Liver (tissue), 3 donors: ENCODE data around the gene ANKRD10.

Experiments used
- CTCF ChIP-seq: fragments of 150-350 bp; IDR thresholded peaks from 2 replicates; pipeline ENCODE4 v1.5.1; 2017; ENCODE audit warnings: improper control_type of control experiment, low read depth, low read length; ENCODE audit not compliant: missing input control
- EGR1 ChIP-seq, 2 donors: IDR thresholded peaks; 2 replicates each; pipeline ENCODE4 v1.6.1; 2016 to 2018; ENCODE audit warnings: antibody characterized with exemption in 2 of 2, low read depth in 2 of 2
- JUND ChIP-seq, 2 donors: IDR thresholded peaks; 2 replicates each; pipeline ENCODE4 v1.6.1; 2016; ENCODE audit warnings: antibody characterized with exemption in 2 of 2
- MAX ChIP-seq: IDR thresholded peaks from 2 replicates; pipeline ENCODE4 v1.6.1; 2016; ENCODE audit warnings: antibody characterized with exemption
- RAD21 ChIP-seq, 2 donors: IDR thresholded peaks; 2 replicates each; pipeline ENCODE4 v1.6.1; 2016; ENCODE audit warnings: antibody characterized with exemption in 2 of 2, mild to moderate bottlenecking in 2 of 2
- SP1 ChIP-seq: IDR thresholded peaks from 2 replicates; pipeline ENCODE4 v1.6.1; 2018; ENCODE audit warnings: antibody characterized with exemption, mild to moderate bottlenecking
- YY1 ChIP-seq: IDR thresholded peaks from 2 replicates; pipeline ENCODE4 v1.6.1; 2016; ENCODE audit warnings: antibody characterized with exemption, mild to moderate bottlenecking
- ZBTB33 ChIP-seq: IDR thresholded peaks from 2 replicates; pipeline ENCODE4 v1.6.1; 2016; ENCODE audit warnings: antibody characterized with exemption
- donor health status: healthy.
- donor health status: healthy.

- TF ChIP-seq EGR1 (IDR thresholded peaks at IDR 0.05; ENCODE audit: low read depth in 2 of 2): no peak
- no peak for TF ChIP-seq CTCF
- TF ChIP-seq YY1: no peak
- no peak for TF ChIP-seq ZBTB33
- TF ChIP-seq RAD21 (IDR thresholded peaks at IDR 0.05): no peak
- TF ChIP-seq JUND (IDR thresholded peaks at IDR 0.05): no peak
- TF ChIP-seq SP1: no peak
- no peak for TF ChIP-seq MAX
Measured at GRCh38 chr13:110897521-110897920, 17.3 kb downstream of the ANKRD10 start.
